Measurements from ENCODE around the gene PDE6A.
A peak's percentile ranks its signal among the peaks of the same experiment; 100 is the strongest.

- no peak for TF ChIP-seq CTCF (IDR thresholded peaks at IDR 0.05)
- no peak for TF ChIP-seq MAX (IDR thresholded peaks at IDR 0.05)
- TF ChIP-seq CEBPB (IDR thresholded peaks at IDR 0.05), result peak in 1 of 2 experiments; percentile 72; a peak in 2 of 4 replicates
- TF ChIP-seq JUN (IDR thresholded peaks at IDR 0.05), result no peak
Measured at GRCh38 chr5:149878371-149878770, 66.2 kb downstream of the PDE6A start.

All from A549 (cell line).